ENCODE data around the gene WASF2.

The WASF2 gene

GRCh38 chr1:27395441-27396195, 94.3 kb downstream of the WASF2 start:
- DNase-seq (ENCODE audit: low read depth in 2 of 2) = peak; percentile 78 to 79
- peak; percentile 92 for TF ChIP-seq CTCF (IDR thresholded peaks at IDR 0.05; ENCODE audit: low read depth, low read length)
- H3K4me3 ChIP-seq (replicated peaks in 1 of 2; ENCODE audit: low read depth in 2 of 2, low read length in 2 of 2) = no peak overlapping the region

- no peak overlapping the region for H3K4me3 ChIP-seq (replicated peaks in 1 of 2; ENCODE audit: low read depth in 2 of 2, low read length in 2 of 2)
- TF ChIP-seq CTCF (IDR thresholded peaks at IDR 0.05; ENCODE audit: low read depth, low read length) = no peak
- DNase-seq (ENCODE audit: low read depth in 2 of 2) = no peak
Measured at GRCh38 chr1:27394925-27395324, 95.0 kb downstream of the WASF2 start.

GRCh38 chr1:27394282-27394658, 95.7 kb downstream of the WASF2 start:
- H3K4me3 ChIP-seq (replicated peaks in 1 of 2; ENCODE audit: low read depth in 2 of 2, low read length in 2 of 2) = no peak overlapping the region
- TF ChIP-seq CTCF (IDR thresholded peaks at IDR 0.05; ENCODE audit: low read depth, low read length) = no peak
- DNase-seq (ENCODE audit: low read depth in 2 of 2) = no peak

GRCh38 chr1:27393641-27394281, 96.2 kb downstream of the WASF2 start:
- TF ChIP-seq CTCF (IDR thresholded peaks at IDR 0.05; ENCODE audit: low read depth, low read length) = no peak
- H3K4me3 ChIP-seq (replicated peaks in 1 of 2; ENCODE audit: low read depth in 2 of 2, low read length in 2 of 2) = no peak overlapping the region
- no peak for DNase-seq (ENCODE audit: low read depth in 2 of 2)

DNA sequence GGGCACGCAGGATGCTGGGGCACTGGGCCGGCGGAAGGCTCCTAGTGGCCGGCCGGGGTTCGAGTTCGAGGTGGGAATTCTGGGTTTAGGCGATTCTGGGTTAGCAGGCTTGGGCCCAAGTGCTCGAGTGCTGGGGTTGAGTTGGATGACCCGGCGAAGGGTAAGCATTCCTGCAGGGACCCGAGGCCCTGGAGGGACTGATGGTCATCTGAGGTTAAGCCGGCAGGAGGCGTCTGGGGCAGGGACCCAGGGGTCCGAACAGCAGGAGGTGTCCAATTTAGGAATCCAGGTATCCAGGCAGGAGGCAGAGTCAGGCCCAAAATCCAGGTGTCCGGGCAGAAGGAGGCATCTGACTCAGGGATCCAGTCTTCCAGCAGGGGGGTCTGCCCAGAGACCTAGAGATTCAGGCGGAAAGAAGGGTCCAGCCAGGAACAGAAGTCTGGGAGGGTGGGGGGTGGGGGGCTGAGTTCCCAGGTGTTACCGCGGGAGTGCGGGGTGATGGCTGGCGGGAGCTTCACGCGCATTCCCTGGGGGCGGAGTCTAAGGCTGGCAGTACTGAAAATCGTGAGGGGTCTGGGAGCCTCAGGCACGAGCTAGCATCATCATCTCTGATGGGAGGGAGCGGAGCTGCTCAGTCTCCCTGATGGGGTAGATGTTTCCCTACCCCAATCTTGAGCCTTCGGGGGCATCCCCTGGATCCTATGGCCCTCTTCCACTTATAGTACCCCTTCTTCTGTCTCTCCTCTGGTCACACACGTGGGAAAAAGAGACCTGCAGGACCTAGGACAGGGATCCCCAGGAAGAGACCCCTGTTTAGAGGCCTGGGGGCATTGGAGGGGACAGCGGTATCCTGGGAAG, 97.0 kb downstream of the WASF2 start:
- peak; percentile 35 for TF ChIP-seq CTCF (IDR thresholded peaks at IDR 0.05; ENCODE audit: low read depth, low read length)
- peak overlapping the region; percentile 67 to 70 for H3K4me3 ChIP-seq (replicated peaks in 1 of 2; ENCODE audit: low read depth in 2 of 2, low read length in 2 of 2)
- DNase-seq (ENCODE audit: low read depth in 2 of 2) = no peak

GRCh38 chr1:27392096-27392777, 97.7 kb downstream of the WASF2 start, which contains the start of gene GPR3:
TSS of gene GPR3 (plus strand) at chr1:27392622. CDS start at chr1:27393799, 1,177 bp downstream.
- TF ChIP-seq CTCF (IDR thresholded peaks at IDR 0.05; ENCODE audit: low read depth, low read length) = peak; percentile 48
- DNase-seq (ENCODE audit: low read depth in 2 of 2) = peak; percentile 90 to 93
- peak within 1 kb of the TSS; percentile 67 to 70 for H3K4me3 ChIP-seq (replicated peaks in 1 of 2; ENCODE audit: low read depth in 2 of 2, low read length in 2 of 2)
